ENCODE results near the gene WDPCP.

The WDPCP gene

GRCh38 chr2:63613391-63613901, 25.2 kb upstream of the WDPCP start:
- TF ChIP-seq TCF12 (IDR thresholded peaks at IDR 0.05; ENCODE audit: low read depth) (no peak), TEAD4 (IDR thresholded peaks at IDR 0.05) (no peak), USF1 (IDR thresholded peaks at IDR 0.05) (no peak), EP300 (IDR thresholded peaks at IDR 0.05; ENCODE audit: borderline replicate concordance) (no peak), CEBPB (IDR thresholded peaks at IDR 0.05) (no peak), FOXM1 (IDR thresholded peaks at IDR 0.05; ENCODE audit: borderline replicate concordance, low read depth) (no peak), MAX (IDR thresholded peaks at IDR 0.05) (no peak), ZBTB7A (IDR thresholded peaks at IDR 0.05; ENCODE audit: low read depth) (no peak), RAD21 (IDR thresholded peaks at IDR 0.05; ENCODE audit: low read depth) (no peak), TAF1 (IDR thresholded peaks at IDR 0.05; ENCODE audit: low read depth) (no peak), NFIC (IDR thresholded peaks at IDR 0.05) (no peak), REST (IDR thresholded peaks at IDR 0.05; ENCODE audit: low read depth) (no peak), CREB1 (IDR thresholded peaks at IDR 0.05; ENCODE audit: low read depth) (no peak), EGR1 (IDR thresholded peaks at IDR 0.05) (no peak), YY1 (IDR thresholded peaks at IDR 0.05; ENCODE audit: low read depth) (no peak)

GRCh38 chr2:63610525-63610924, 22.2 kb upstream of the WDPCP start:
- TF ChIP-seq USF1 (IDR thresholded peaks at IDR 0.05) (no peak), YY1 (IDR thresholded peaks at IDR 0.05; ENCODE audit: low read depth) (no peak), EGR1 (IDR thresholded peaks at IDR 0.05) (no peak), CEBPB (IDR thresholded peaks at IDR 0.05) (no peak), MAX (IDR thresholded peaks at IDR 0.05) (no peak), RAD21 (IDR thresholded peaks at IDR 0.05; ENCODE audit: low read depth) (no peak), TAF1 (IDR thresholded peaks at IDR 0.05; ENCODE audit: low read depth) (no peak), TEAD4 (IDR thresholded peaks at IDR 0.05) (no peak), TCF12 (IDR thresholded peaks at IDR 0.05; ENCODE audit: low read depth) (no peak), FOXM1 (IDR thresholded peaks at IDR 0.05; ENCODE audit: borderline replicate concordance, low read depth) (no peak), REST (IDR thresholded peaks at IDR 0.05; ENCODE audit: low read depth) (no peak), NFIC (IDR thresholded peaks at IDR 0.05) (no peak), EP300 (IDR thresholded peaks at IDR 0.05; ENCODE audit: borderline replicate concordance) (no peak), CREB1 (IDR thresholded peaks at IDR 0.05; ENCODE audit: low read depth) (no peak), ZBTB7A (IDR thresholded peaks at IDR 0.05; ENCODE audit: low read depth) (no peak)

- no peak for TF ChIP-seq CEBPB (IDR thresholded peaks at IDR 0.05)
- TF ChIP-seq TAF1 (IDR thresholded peaks at IDR 0.05; ENCODE audit: low read depth), result no peak
- TF ChIP-seq EGR1 (IDR thresholded peaks at IDR 0.05), result no peak
These were observed 16.4 kb upstream of the WDPCP start for GRCh38 chr2:63604666-63605065.

GRCh38 chr2:63600881-63601460, 12.7 kb upstream of the WDPCP start:
- TF ChIP-seq TCF12 (IDR thresholded peaks at IDR 0.05; ENCODE audit: low read depth) (no peak), CREB1 (IDR thresholded peaks at IDR 0.05; ENCODE audit: low read depth) (no peak), FOXM1 (IDR thresholded peaks at IDR 0.05; ENCODE audit: borderline replicate concordance, low read depth) (no peak), USF1 (IDR thresholded peaks at IDR 0.05) (no peak), EGR1 (IDR thresholded peaks at IDR 0.05) (no peak), ZBTB7A (IDR thresholded peaks at IDR 0.05; ENCODE audit: low read depth) (no peak), NFIC (IDR thresholded peaks at IDR 0.05) (no peak), YY1 (IDR thresholded peaks at IDR 0.05; ENCODE audit: low read depth) (no peak), TAF1 (IDR thresholded peaks at IDR 0.05; ENCODE audit: low read depth) (no peak), REST (IDR thresholded peaks at IDR 0.05; ENCODE audit: low read depth) (no peak), EP300 (IDR thresholded peaks at IDR 0.05; ENCODE audit: borderline replicate concordance) (no peak), MAX (IDR thresholded peaks at IDR 0.05) (no peak), RAD21 (IDR thresholded peaks at IDR 0.05; ENCODE audit: low read depth) (no peak), CEBPB (IDR thresholded peaks at IDR 0.05) (no peak), TEAD4 (IDR thresholded peaks at IDR 0.05) (no peak)

Data from Ishikawa (cell line).